Sigmoid colon (tissue), 7 donors: ENCODE measurements around the gene TMPRSS11A. TPM values are rescaled to one million over a fixed set of nuclear protein-coding genes. Genes with fewer than 3 reads are reported as not detected.

Experiments
- DNase-seq: peaks from one replicate; pipeline ENCODE4 v3.0.0-alpha.2; 2019
- H3K27ac ChIP-seq, 4 donors: fragments of 200-600 bp; sonication (generic); one replicate each; pipeline ENCODE4 v1.5.1; 2016 to 2019; ENCODE audit warnings: mild to moderate bottlenecking in 1 of 4
- H3K27me3 ChIP-seq, 3 donors: fragments of 200-600 bp; sonication (generic); one replicate each; pipeline ENCODE4 v1.5.1; 2019; ENCODE audit warnings: mild to moderate bottlenecking in 1 of 3
- H3K36me3 ChIP-seq, 4 donors: fragments of 200-600 bp; sonication (generic); one replicate each; pipeline ENCODE4 v1.5.1; 2016 to 2019
- H3K4me1 ChIP-seq, 4 donors: fragments of 200-600 bp; sonication (generic); one replicate each; pipeline ENCODE4 v1.5.1; 2017 to 2019
- H3K4me3 ChIP-seq, 4 donors: fragments of 200-600 bp; sonication (generic); one replicate each; pipeline ENCODE4 v1.5.1; 2017 to 2019; ENCODE audit warnings: mild to moderate bottlenecking in 2 of 4, moderate library complexity in 1 of 4
- H3K9me3 ChIP-seq, 4 donors: fragments of 200-600 bp in 3 of 4; sonication (generic) in 3 of 4; one replicate each; pipeline versions ENCODE4 v1.5.1 to v1.6.1; 2013 to 2019
- EP300 ChIP-seq, 4 donors: sonication (generic); formaldehyde crosslinking; IDR thresholded peaks; one replicate each; pipeline ENCODE4 v1.6.1; 2017; ENCODE audit warnings: antibody characterized with exemption in 4 of 4
- POLR2A ChIP-seq, 2 donors: fragments of 450-650 bp; IDR thresholded peaks; one replicate each; pipeline ENCODE4 v1.6.1; 2016; ENCODE audit warnings: antibody characterized with exemption in 2 of 2, mild to moderate bottlenecking in 2 of 2, moderate library complexity in 2 of 2
- POLR2AphosphoS5 ChIP-seq, 4 donors: sonication (generic); formaldehyde crosslinking; IDR thresholded peaks; one replicate each; pipeline ENCODE4 v1.6.1; 2017; ENCODE audit warnings: antibody characterized with exemption in 4 of 4
- WGBS, 2 donors: extraction: QIAGEN DNeasy Blood & Tissue Kit; methylation state at CpG; one replicate each; pipeline ENCODE4 v1.1.7; 2013; 5-methylcytosine and 5-hydroxymethylcytosine counted together
- intact Hi-C: fragments of 100-400 bp; cut with DNase I; formaldehyde crosslinking; loops from one replicate; pipeline ENCODE4 v1.15.1; 2023
- polyA plus RNA-seq, 3 donors: library from polyadenylated mRNA; stranded (reverse); fragments of 200-250 nt; gene quantifications; one replicate each; pipeline ENCODE4 v1.2.3, GENCODE V29; 2013
- total RNA-seq, 4 donors: library from RNA; depleted of rRNA; stranded (reverse); fragments of >200 nt; gene quantifications; one replicate each; pipeline ENCODE4 v1.1.0, GENCODE V29; 2016
- TF ChIP-seq, protein P1 (sequence below), 4 experiments: fragments of 450-650 bp in 3 of 4; fragments of 200-600 bp in 1 of 4; IDR thresholded peaks; one replicate each; pipeline ENCODE4 v1.5.1; 2016 to 2019; ENCODE audit warnings: antibody characterized with exemption in 4 of 4, mild to moderate bottlenecking in 3 of 4, moderate library complexity in 2 of 4
- donor health status: healthy with polysubstance abuse.
- donor health status: Bipolar disorder and iron deficiency.
- donor health status: healthy.

TMPRSS11A gene
- total and polyA plus RNA-seq, 7 donors, result not detected

DNA sequence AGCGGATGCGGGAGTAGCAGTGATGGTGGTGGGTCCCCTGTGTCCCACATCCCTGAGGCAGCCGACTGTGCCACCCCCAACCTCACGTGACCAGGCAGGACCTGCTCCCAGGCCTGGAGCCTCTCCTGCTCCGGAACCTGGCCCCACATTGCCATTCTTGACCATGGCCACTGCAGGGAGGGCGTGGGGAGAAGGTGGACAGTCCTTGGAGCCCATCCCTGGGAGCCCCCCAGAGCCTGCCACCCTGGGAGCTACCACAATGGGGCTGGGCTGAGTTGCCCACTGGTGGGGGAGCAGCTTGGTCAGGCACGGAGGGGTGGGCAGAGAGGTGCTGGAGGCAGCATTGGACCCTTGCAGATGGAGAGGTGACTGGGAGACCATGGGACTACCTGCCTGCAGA, 36.8 kb downstream of the TMPRSS11A start:
- no peaks in the 10 kb centered on the region for H3K4me1 ChIP-seq
- no peak overlapping the region for H3K27ac ChIP-seq
- intact Hi-C loops, result no loop called here
- no peak overlapping the region for H3K4me3 ChIP-seq
- H3K27me3 ChIP-seq, result no peaks in the 10 kb centered on the region
- H3K36me3 ChIP-seq, result no peaks in the 10 kb centered on the region
- DNase-seq, result no peak
- no peak for TF ChIP-seq POLR2AphosphoS5 (IDR thresholded peaks at IDR 0.05)
- no peak for TF ChIP-seq EP300 (IDR thresholded peaks at IDR 0.05)
- TF ChIP-seq, protein P1, sequence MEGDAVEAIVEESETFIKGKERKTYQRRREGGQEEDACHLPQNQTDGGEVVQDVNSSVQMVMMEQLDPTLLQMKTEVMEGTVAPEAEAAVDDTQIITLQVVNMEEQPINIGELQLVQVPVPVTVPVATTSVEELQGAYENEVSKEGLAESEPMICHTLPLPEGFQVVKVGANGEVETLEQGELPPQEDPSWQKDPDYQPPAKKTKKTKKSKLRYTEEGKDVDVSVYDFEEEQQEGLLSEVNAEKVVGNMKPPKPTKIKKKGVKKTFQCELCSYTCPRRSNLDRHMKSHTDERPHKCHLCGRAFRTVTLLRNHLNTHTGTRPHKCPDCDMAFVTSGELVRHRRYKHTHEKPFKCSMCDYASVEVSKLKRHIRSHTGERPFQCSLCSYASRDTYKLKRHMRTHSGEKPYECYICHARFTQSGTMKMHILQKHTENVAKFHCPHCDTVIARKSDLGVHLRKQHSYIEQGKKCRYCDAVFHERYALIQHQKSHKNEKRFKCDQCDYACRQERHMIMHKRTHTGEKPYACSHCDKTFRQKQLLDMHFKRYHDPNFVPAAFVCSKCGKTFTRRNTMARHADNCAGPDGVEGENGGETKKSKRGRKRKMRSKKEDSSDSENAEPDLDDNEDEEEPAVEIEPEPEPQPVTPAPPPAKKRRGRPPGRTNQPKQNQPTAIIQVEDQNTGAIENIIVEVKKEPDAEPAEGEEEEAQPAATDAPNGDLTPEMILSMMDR (IDR thresholded peaks at IDR 0.05), result no peak
- TF ChIP-seq POLR2A (IDR thresholded peaks at IDR 0.05), result no peak
- 83 to 92% methylated on average over 7 of the region's 7 CpGs for WGBS, 2 donors
- no peaks in the 10 kb centered on the region for H3K9me3 ChIP-seq

DNA sequence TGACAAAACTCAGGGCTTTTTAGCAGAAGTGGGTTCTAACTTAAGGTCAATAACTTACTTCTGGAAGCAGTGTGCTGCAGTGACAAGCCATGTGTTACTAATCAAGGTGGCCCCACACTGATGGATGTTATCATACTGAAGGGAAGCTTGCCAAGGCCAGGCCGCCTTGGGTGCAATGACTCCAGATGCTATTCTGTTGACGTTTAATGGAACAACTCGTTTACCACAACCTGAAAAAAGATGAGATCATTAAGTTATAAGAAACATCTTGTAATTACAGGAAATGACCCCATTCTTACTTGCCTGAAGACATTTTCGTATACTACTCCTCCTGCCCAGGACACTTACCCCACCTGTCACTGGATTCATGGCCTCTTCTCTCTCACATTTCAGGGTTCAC, 40.6 kb downstream of the TMPRSS11A start:
- WGBS, 2 donors, result 55 to 75% methylated on average over 4 of the region's 4 CpGs
- Histone ChIP-seq H3K4me1 (no peaks in the 10 kb centered on the region), H3K27ac (no peak overlapping the region), H3K9me3 (no peaks in the 10 kb centered on the region), H3K27me3 (no peaks in the 10 kb centered on the region), H3K36me3 (no peaks in the 10 kb centered on the region), H3K4me3 (no peak overlapping the region)
- intact Hi-C loops, result no loop called here
- no peak for DNase-seq
- no peak for TF ChIP-seq POLR2AphosphoS5 (IDR thresholded peaks at IDR 0.05)
- TF ChIP-seq, protein P1 (IDR thresholded peaks at IDR 0.05), result no peak
- no peak for TF ChIP-seq EP300 (IDR thresholded peaks at IDR 0.05)
- no peak for TF ChIP-seq POLR2A (IDR thresholded peaks at IDR 0.05)

DNA sequence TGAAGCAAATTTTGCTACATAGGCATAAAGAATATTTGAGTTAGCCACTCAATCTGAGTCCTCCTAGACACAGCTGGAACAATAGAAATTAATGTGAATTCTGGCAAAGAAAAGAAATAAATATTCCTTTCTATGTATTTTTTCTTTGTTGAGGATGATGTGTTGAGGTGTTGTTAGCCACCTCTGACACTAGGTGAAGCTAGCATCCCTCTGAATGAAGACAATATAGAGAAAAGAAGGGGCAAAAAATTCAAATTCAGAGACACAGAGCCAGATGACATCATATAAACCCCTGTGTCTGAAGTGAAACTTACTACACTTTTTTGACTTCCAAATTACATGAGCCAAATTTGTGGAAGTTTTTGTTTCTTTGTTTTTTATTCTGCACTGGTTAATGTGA, 44.9 kb downstream of the TMPRSS11A start:
- DNase-seq, result no peak
- intact Hi-C loops, result no loop called here
- H3K27ac ChIP-seq, result no peak overlapping the region
- H3K4me1 ChIP-seq, result no peaks in the 10 kb centered on the region
- no peak overlapping the region for H3K4me3 ChIP-seq
- H3K27me3 ChIP-seq, result no peaks in the 10 kb centered on the region
- H3K9me3 ChIP-seq, result no peaks in the 10 kb centered on the region
- TF ChIP-seq, protein P1 (IDR thresholded peaks at IDR 0.05), result no peak
- TF ChIP-seq POLR2A (IDR thresholded peaks at IDR 0.05) (no peak), EP300 (IDR thresholded peaks at IDR 0.05) (no peak)
- no peaks in the 10 kb centered on the region for H3K36me3 ChIP-seq

DNA sequence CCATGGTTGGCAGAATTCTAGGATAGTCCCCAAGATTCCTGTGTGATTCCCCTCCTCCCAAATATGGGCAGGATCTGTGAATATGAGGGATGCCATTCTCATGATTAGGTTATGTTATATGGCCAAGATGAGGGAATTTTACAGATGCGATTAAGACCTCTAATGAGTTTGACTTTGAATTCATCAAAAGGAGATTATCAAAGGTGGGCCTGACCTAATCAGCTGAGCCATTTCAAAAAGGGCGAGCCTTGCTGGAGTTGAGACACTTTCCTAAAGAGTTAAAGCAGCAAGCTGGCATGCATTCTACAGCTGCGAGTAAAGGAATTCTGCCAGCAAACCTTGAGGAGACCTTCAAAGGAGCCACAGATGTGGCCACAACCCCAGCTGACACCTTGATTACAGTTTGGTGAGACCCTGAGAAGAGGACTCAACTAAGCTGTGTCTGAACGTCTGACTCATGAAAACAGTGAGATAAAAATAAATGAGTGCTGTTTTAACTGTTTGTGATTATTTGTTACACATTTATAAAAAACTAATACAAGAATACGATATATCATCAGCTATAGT, 47.8 kb downstream of the TMPRSS11A start:
- Histone ChIP-seq H3K4me1 (no peaks in the 10 kb centered on the region), H3K27me3 (no peaks in the 10 kb centered on the region), H3K27ac (no peak overlapping the region), H3K9me3 (no peaks in the 10 kb centered on the region), H3K36me3 (no peaks in the 10 kb centered on the region), H3K4me3 (no peak overlapping the region)
- 69 to 71% methylated on average over 5 of the region's 5 CpGs for WGBS, 2 donors
- intact Hi-C loops, result no loop called here
- TF ChIP-seq EP300 (IDR thresholded peaks at IDR 0.05), result no peak
- no peak for TF ChIP-seq POLR2AphosphoS5 (IDR thresholded peaks at IDR 0.05)
- TF ChIP-seq, protein P1 (IDR thresholded peaks at IDR 0.05), result no peak
- no peak for DNase-seq

DNA sequence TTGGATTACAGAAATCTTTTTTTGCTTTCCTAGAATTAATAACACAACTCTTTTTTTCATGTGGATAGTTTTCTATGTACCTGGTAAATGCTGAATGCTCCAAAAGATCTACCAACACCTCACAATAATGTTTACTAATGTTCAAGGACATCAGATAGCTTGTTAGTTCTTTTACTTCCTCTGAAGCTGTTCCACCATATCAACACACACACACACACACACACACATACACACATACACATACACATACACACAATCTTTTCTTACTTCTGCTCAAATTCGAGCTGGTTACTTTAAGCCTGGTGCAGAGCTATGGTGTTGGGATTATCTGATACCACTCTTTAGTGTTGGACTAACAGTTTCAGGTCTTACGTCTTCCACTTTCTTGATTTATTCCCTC, 51.2 kb downstream of the TMPRSS11A start:
- WGBS, 2 donors, result 58 to 79% methylated on average over 2 of the region's 2 CpGs
- no peaks in the 10 kb centered on the region for H3K9me3 ChIP-seq
- TF ChIP-seq EP300 (IDR thresholded peaks at IDR 0.05), result no peak
- TF ChIP-seq POLR2AphosphoS5 (IDR thresholded peaks at IDR 0.05), result no peak
- TF ChIP-seq, protein P1 (IDR thresholded peaks at IDR 0.05), result no peak
- no peak for TF ChIP-seq POLR2A (IDR thresholded peaks at IDR 0.05)
- H3K4me3 ChIP-seq, result no peak overlapping the region
- intact Hi-C loops, result no loop called here
- no peaks in the 10 kb centered on the region for H3K36me3 ChIP-seq
- no peaks in the 10 kb centered on the region for H3K27me3 ChIP-seq
- no peaks in the 10 kb centered on the region for H3K4me1 ChIP-seq
- H3K27ac ChIP-seq, result no peak overlapping the region
- no peak for DNase-seq
